ENCODE measurements around the gene CCDC102A. TPM values are rescaled to one million over a fixed set of nuclear protein-coding genes. Genes with fewer than 3 reads are reported as not detected.
A peak's percentile ranks its signal among the peaks of the same experiment; 100 is the strongest.

Gene CCDC102A
- total RNA-seq, 1 experiment from 2014 or later, result 25.0 TPM

GRCh38 chr16:57474671-57475661 is 61.4 kb downstream of the CCDC102A start:
- in situ Hi-C loops (cut with HindIII; ENCODE audit: low sequenced_read_pairs), result no loop called here
- no peak for DNase-seq (ENCODE audit: low spot score)

- in situ Hi-C loops (cut with HindIII; ENCODE audit: low sequenced_read_pairs), result no loop called here
- DNase-seq (ENCODE audit: low spot score), result no peak
Measured at GRCh38 chr16:57473906-57474305, 62.5 kb downstream of the CCDC102A start.

- in situ Hi-C loops (cut with HindIII; ENCODE audit: low sequenced_read_pairs), result no loop called here
- no peak for DNase-seq (ENCODE audit: low spot score)
Measured at GRCh38 chr16:57473176-57473840, 63.1 kb downstream of the CCDC102A start.

- no peak for DNase-seq (ENCODE audit: low spot score)
- in situ Hi-C loops (cut with HindIII; ENCODE audit: low sequenced_read_pairs), result no loop called here
Measured at GRCh38 chr16:57472665-57473060, 63.7 kb downstream of the CCDC102A start.

GRCh38 chr16:57471852-57472664 is 64.3 kb downstream of the CCDC102A start:
- in situ Hi-C loops (cut with HindIII; ENCODE audit: low sequenced_read_pairs), result no loop called here
- DNase-seq (ENCODE audit: low spot score), result no peak

GRCh38 chr16:57471209-57471608 is 65.2 kb downstream of the CCDC102A start:
- no peak for DNase-seq (ENCODE audit: low spot score)
- in situ Hi-C loops (cut with HindIII; ENCODE audit: low sequenced_read_pairs), result no loop called here

GRCh38 chr16:57470711-57471110 is 65.7 kb downstream of the CCDC102A start:
- in situ Hi-C loops (cut with HindIII; ENCODE audit: low sequenced_read_pairs), result no loop called here
- DNase-seq (ENCODE audit: low spot score), result no peak

GRCh38 chr16:57469917-57470470 is 66.4 kb downstream of the CCDC102A start:
- in situ Hi-C loops (cut with HindIII; ENCODE audit: low sequenced_read_pairs), result no loop called here
- no peak for DNase-seq (ENCODE audit: low spot score)

GRCh38 chr16:57469046-57469445 is 67.3 kb downstream of the CCDC102A start:
- in situ Hi-C loops (cut with HindIII; ENCODE audit: low sequenced_read_pairs), result no loop called here
- DNase-seq (ENCODE audit: low spot score), result no peak

GRCh38 chr16:57468346-57468745 is 68.0 kb downstream of the CCDC102A start:
- DNase-seq (ENCODE audit: low spot score), result no peak
- in situ Hi-C loops (cut with HindIII; ENCODE audit: low sequenced_read_pairs), result no loop called here

- DNase-seq (ENCODE audit: low spot score), result no peak
- in situ Hi-C loops (cut with HindIII; ENCODE audit: low sequenced_read_pairs), result no loop called here
Measured at GRCh38 chr16:57464523-57464922, 71.8 kb downstream of the CCDC102A start.

GRCh38 chr16:57462978-57463362 is 73.4 kb downstream of the CCDC102A start:
- no peak for DNase-seq (ENCODE audit: low spot score)
- in situ Hi-C loops (cut with HindIII; ENCODE audit: low sequenced_read_pairs), result no loop called here

GRCh38 chr16:57462209-57462977 is 74.0 kb downstream of the CCDC102A start, which contains the start of gene POLR2C:
Gene POLR2C (plus strand): TSS chr16:57462679. CDS start chr16:57462725, 46 bp downstream.
- DNase-seq (ENCODE audit: low spot score), result peak; percentile 77
- in situ Hi-C loops (cut with HindIII; ENCODE audit: low sequenced_read_pairs), result no loop called here

Other genes with a start within 250 kb of the CCDC102A start
- not detected in 2 replicates for gene CCL22, start 177.8 kb downstream of the CCDC102A start, total RNA-seq (2014; rRNA removed; shearing (Covaris generic))
- gene CX3CL1, start 164.1 kb downstream of the CCDC102A start, total RNA-seq (2014; rRNA removed; shearing (Covaris generic)), result 0.43 TPM in 1 of 2 replicates, not detected in the other
- not detected in 2 replicates for gene CCL17, start 131.8 kb downstream of the CCDC102A start, total RNA-seq (2014; rRNA removed; shearing (Covaris generic))
- 152 and 156 TPM in 2 replicates for gene CIAPIN1, start 89.2 kb downstream of the CCDC102A start, total RNA-seq (2014; rRNA removed; shearing (Covaris generic))
- 46.3 and 60.4 TPM in 2 replicates for gene COQ9, start 89.1 kb downstream of the CCDC102A start, total RNA-seq (2014; rRNA removed; shearing (Covaris generic))
- 240 and 319 TPM in 2 replicates for gene POLR2C, start 73.9 kb downstream of the CCDC102A start, total RNA-seq (2014; rRNA removed; shearing (Covaris generic))
- gene DOK4, start 50.1 kb downstream of the CCDC102A start, total RNA-seq (2014; rRNA removed; shearing (Covaris generic)), result 33.7 and 45.5 TPM in 2 replicates
- gene ADGRG5, start 6.1 kb upstream of the CCDC102A start, total RNA-seq (2014; rRNA removed; shearing (Covaris generic)), result not detected in 2 replicates
- gene ADGRG1, start 92.1 kb upstream of the CCDC102A start, total RNA-seq (2014; rRNA removed; shearing (Covaris generic)), result 4.1 and 5.5 TPM in 2 replicates
- not detected in 2 replicates for gene ADGRG3, start 131.7 kb upstream of the CCDC102A start, total RNA-seq (2014; rRNA removed; shearing (Covaris generic))
- 0.37 TPM in 1 of 2 replicates, not detected in the other for gene DRC7, start 158.2 kb upstream of the CCDC102A start, total RNA-seq (2014; rRNA removed; shearing (Covaris generic))
- 46.6 and 55.6 TPM in 2 replicates for gene KATNB1, start 199.2 kb upstream of the CCDC102A start, total RNA-seq (2014; rRNA removed; shearing (Covaris generic))